ENCODE measurements around the gene TNFSF13B. TPM values are rescaled to one million over a fixed set of nuclear protein-coding genes. Genes with fewer than 3 reads are reported as not detected.

TNFSF13B gene
- total RNA-seq, 3 donors from 2014 or later = 2.0 to 5.6 (median 3.5) TPM

DNA sequence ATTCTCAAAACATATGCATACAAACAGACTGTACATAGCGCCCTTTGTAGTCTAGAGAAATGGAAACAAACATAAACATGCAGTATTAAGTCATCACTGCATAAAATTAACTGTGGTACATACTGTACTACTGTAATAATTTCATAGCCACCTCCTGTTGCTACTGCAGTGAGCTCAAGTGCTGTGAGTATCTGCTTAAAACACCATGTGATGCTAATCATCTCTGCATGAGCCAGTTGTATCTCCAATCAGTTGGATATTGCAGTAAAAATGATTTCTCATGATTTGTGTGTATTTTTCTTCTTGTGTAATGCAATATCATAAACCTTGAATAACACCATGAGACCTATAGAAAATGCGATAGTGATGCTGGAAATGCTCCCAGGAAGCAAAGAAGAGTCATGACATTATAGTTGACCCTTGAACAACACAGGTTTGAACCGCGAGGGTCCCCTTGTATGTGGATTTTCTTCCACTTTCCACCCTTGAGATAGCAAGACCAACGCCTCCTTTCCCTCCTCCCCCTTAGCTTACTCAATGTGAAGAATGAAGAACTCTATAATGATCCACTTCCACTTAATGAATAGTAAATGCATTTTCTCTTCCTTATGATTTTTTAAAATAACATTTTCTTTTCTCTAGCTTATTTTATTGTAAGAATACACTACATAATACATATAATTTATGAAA lies 4.1 kb downstream of the TNFSF13B start:
- intact Hi-C loops (cut with DNase I, micrococcal nuclease) = no loop called here
- H3K9me3 ChIP-seq = no peaks in the 10 kb centered on the region
- no peaks in the 10 kb centered on the region for H3K36me3 ChIP-seq (ENCODE audit: low read depth)
- ATAC-seq = no peak
- H3K4me3 ChIP-seq = no peak overlapping the region
- no peak for DNase-seq
- TF ChIP-seq, protein P1, sequence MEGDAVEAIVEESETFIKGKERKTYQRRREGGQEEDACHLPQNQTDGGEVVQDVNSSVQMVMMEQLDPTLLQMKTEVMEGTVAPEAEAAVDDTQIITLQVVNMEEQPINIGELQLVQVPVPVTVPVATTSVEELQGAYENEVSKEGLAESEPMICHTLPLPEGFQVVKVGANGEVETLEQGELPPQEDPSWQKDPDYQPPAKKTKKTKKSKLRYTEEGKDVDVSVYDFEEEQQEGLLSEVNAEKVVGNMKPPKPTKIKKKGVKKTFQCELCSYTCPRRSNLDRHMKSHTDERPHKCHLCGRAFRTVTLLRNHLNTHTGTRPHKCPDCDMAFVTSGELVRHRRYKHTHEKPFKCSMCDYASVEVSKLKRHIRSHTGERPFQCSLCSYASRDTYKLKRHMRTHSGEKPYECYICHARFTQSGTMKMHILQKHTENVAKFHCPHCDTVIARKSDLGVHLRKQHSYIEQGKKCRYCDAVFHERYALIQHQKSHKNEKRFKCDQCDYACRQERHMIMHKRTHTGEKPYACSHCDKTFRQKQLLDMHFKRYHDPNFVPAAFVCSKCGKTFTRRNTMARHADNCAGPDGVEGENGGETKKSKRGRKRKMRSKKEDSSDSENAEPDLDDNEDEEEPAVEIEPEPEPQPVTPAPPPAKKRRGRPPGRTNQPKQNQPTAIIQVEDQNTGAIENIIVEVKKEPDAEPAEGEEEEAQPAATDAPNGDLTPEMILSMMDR (IDR thresholded peaks at IDR 0.05) = no peak
- no peaks in the 10 kb centered on the region for H3K4me1 ChIP-seq (ENCODE audit: low read depth)

DNA sequence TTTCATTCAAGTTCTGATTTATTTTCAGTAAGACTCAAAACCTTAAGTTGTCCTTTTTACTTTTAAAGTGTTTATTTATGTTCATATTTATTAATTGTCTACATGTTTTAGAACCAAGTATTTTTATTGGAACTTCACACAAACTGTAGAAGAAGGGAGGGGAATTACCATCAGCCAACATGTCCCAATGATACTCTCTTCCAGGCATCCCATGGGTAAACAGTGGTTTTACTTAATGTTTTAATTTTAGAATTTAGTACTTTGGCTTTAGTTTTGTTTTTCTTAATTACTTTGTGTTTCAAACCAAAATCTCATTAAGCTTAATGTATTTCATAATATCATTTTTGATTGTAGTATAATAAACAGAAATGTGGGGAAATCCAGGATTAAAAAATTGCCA lies 5.2 kb downstream of the TNFSF13B start:
- Histone ChIP-seq H3K4me3 (no peak overlapping the region), H3K4me1 (ENCODE audit: low read depth) (no peaks in the 10 kb centered on the region), H3K36me3 (ENCODE audit: low read depth) (no peaks in the 10 kb centered on the region), H3K9me3 (no peaks in the 10 kb centered on the region)
- TF ChIP-seq, protein P1 (IDR thresholded peaks at IDR 0.05) = no peak
- intact Hi-C loops (cut with DNase I, micrococcal nuclease) = no loop called here
- DNase-seq (no peak), ATAC-seq (no peak)

DNA sequence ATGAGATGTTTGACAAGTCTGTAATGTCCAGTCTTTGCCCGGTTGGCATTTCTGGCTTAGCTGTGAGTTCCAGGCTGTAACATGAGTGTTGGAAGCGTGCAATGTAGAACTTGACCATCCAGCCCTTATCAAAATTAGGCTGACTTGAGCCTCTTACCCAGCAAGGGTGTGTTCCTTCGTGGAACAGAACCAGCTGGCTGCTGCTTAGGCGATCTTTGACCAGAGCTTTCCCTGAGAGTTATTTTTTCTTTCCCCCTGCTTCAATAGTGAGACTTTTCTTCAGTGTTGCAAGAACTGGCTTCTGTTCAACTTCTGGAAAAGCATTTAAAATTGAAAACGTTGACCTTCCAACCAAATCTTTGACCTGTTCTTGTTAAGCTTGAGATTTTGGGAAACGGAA lies 6.5 kb downstream of the TNFSF13B start:
- ATAC-seq (no peak), DNase-seq (peak in 1 of 3 donors; percentile 20)
- Histone ChIP-seq H3K36me3 (ENCODE audit: low read depth) (no peaks in the 10 kb centered on the region), H3K4me1 (ENCODE audit: low read depth) (no peaks in the 10 kb centered on the region), H3K4me3 (no peak overlapping the region), H3K9me3 (no peaks in the 10 kb centered on the region)
- intact Hi-C loops (cut with DNase I, micrococcal nuclease) = no loop called here
- TF ChIP-seq, protein P1 (IDR thresholded peaks at IDR 0.05) = no peak

DNA sequence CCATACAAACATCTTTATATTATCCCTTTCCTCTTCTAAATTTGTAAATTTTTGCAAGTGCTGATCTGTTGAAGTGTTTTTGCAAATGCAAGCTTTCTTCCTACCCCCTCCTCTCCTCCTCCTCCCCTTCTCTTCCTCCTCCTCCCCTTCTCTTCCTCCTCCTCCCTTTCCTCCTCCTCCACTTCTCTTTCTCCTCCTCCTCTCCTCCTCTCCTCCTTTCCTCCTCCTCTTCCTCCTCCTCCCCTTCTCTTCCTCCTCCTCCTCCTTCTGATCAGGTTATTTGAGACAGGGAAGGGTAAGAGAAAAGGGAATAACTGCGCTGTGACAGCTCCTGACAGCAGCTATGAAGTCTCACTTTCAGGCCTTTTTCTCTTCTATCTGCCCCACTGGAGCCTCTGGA lies 8.9 kb downstream of the TNFSF13B start:
- intact Hi-C loops (cut with DNase I, micrococcal nuclease) = no loop called here
- H3K9me3 ChIP-seq = no peaks in the 10 kb centered on the region
- H3K4me1 ChIP-seq (ENCODE audit: low read depth) = no peaks in the 10 kb centered on the region
- TF ChIP-seq, protein P1 (IDR thresholded peaks at IDR 0.05) = no peak
- no peak overlapping the region for H3K4me3 ChIP-seq
- ATAC-seq (no peak), DNase-seq (no peak)
- H3K36me3 ChIP-seq (ENCODE audit: low read depth) = no peaks in the 10 kb centered on the region

DNA sequence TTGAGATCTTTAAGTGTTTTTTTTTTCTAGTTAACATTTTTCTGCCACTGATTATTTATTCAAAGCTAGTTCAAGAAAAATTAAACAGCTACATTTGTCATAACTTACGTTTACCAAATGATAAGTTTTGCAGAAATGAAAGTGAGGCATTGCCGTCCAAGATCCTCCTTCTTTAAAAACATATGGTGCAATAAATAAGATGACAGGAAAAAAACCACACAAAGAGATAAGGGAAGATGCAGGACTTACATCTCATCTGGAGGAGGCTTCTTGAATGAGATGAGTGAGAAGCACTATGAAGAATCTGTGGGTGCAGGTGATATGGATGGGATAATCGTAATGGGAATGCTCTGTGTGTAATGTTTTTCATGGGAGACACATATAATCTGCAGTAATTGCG lies 12.4 kb downstream of the TNFSF13B start:
- no peaks in the 10 kb centered on the region for H3K36me3 ChIP-seq (ENCODE audit: low read depth)
- intact Hi-C loops (cut with DNase I, micrococcal nuclease) = no loop called here
- H3K4me3 ChIP-seq = no peak overlapping the region
- no peaks in the 10 kb centered on the region for H3K9me3 ChIP-seq
- TF ChIP-seq, protein P1 (IDR thresholded peaks at IDR 0.05) = no peak
- DNase-seq = no peak
- no peak for ATAC-seq
- no peaks in the 10 kb centered on the region for H3K4me1 ChIP-seq (ENCODE audit: low read depth)

DNA sequence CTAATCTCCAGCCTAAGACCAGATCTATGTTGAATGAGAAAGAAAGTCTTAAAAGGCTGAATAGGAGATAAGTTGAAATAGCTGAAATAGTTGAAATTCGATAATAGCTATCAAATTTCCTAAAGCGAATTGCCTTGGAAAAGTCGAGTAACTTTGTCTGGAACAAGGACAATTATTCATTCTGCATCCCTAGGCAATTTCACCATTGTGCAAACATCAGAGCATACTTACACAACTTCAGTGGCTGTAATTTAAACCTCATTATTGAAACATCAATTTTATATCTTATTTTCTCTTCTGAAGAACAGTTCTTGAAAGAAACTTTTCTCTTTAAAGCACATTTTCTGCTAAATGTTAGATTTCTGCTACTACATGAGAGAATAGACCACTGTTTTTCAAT lies 13.6 kb downstream of the TNFSF13B start:
- no peak for ATAC-seq
- DNase-seq = no peak
- no peaks in the 10 kb centered on the region for H3K36me3 ChIP-seq (ENCODE audit: low read depth)
- H3K4me1 ChIP-seq (ENCODE audit: low read depth) = no peaks in the 10 kb centered on the region
- H3K9me3 ChIP-seq = no peaks in the 10 kb centered on the region
- no peak overlapping the region for H3K4me3 ChIP-seq
- intact Hi-C loops (cut with DNase I, micrococcal nuclease) = no loop called here
- TF ChIP-seq, protein P1 (IDR thresholded peaks at IDR 0.05) = no peak

Measured in mucosa of descending colon (tissue), 3 donors.